Tibial artery (tissue), 4 donors: ENCODE measurements around the gene PKHD1.
A peak's percentile ranks its signal among the peaks of the same experiment; 100 is the strongest.
"Not testable (repeated sequence)": the region's sequence is repeated elsewhere in the genome, so short reads cannot be mapped to it uniquely, and the experiment has no call there.

ENCODE experiments used
- DNase-seq, 2 donors: peaks; one replicate each; pipeline ENCODE4 v3.0.0-alpha.2; 2019
- H3K27ac ChIP-seq, 2 donors: fragments of 200-600 bp; sonication (generic) in 1 of 2; 1 replicate in 1 of 2; 2 replicates in 1 of 2; pipeline ENCODE4 v1.5.1; 2018 to 2019; ENCODE audit warnings: mild to moderate bottlenecking in 1 of 2
- H3K27me3 ChIP-seq, 2 donors: fragments of 200-600 bp; sonication (generic) in 1 of 2; one replicate each; pipeline versions ENCODE4 v1.5.1 to v1.6.0; 2016 to 2019
- H3K36me3 ChIP-seq, 3 donors: fragments of 200-600 bp; sonication (generic) in 2 of 3; one replicate each; pipeline ENCODE4 v1.5.1; 2016 to 2019; ENCODE audit warnings: mild to moderate bottlenecking in 2 of 3
- H3K4me1 ChIP-seq, 4 donors: fragments of 200-600 bp; sonication (generic) in 2 of 4; 1 replicate in 3 of 4; 2 replicates in 1 of 4; pipeline ENCODE4 v1.5.1; 2016 to 2019
- H3K4me3 ChIP-seq, 2 donors: fragments of 200-600 bp; sonication (generic) in 1 of 2; 1 replicate in 1 of 2; 2 replicates in 1 of 2; pipeline ENCODE4 v1.5.1; 2018 to 2019; ENCODE audit warnings: mild to moderate bottlenecking in 2 of 2
- H3K9me3 ChIP-seq, 3 donors: fragments of 200-600 bp; sonication (generic) in 1 of 3; one replicate each; pipeline ENCODE4 v1.5.1; 2016 to 2019
- CTCF ChIP-seq, 2 experiments: fragments of 200-600 bp in 1 of 2; fragments of 450-650 bp in 1 of 2; IDR thresholded peaks; one replicate each; pipeline ENCODE4 v1.5.1; 2017 to 2019; ENCODE audit warnings: antibody characterized with exemption in 2 of 2, mild to moderate bottlenecking in 1 of 2, moderate library complexity in 1 of 2
- intact Hi-C: fragments of 100-400 bp; cut with DNase I; formaldehyde crosslinking; loops from one replicate; pipeline ENCODE4 v1.15.0; 2023; ENCODE audit warnings: low total_unique reads

PKHD1 gene

GRCh38 chr6:51960419-51960818 is 127.0 kb downstream of the PKHD1 start:
- Histone ChIP-seq H3K27ac (no peak overlapping the region), H3K4me1 (no peaks in the 10 kb centered on the region), H3K36me3 (no peaks in the 10 kb centered on the region), H3K9me3 (no peaks in the 10 kb centered on the region), H3K27me3 (no peaks in the 10 kb centered on the region), H3K4me3 (no peak overlapping the region)
- no peak for DNase-seq
- intact Hi-C loops, result no loop called here
- TF ChIP-seq CTCF (IDR thresholded peaks at IDR 0.05), result no peak

- peak; percentile 42 to 59 for TF ChIP-seq CTCF (IDR thresholded peaks at IDR 0.05)
- Histone ChIP-seq H3K27me3 (no peaks in the 10 kb centered on the region), H3K4me3 (no peak overlapping the region), H3K27ac (no peak overlapping the region), H3K9me3 (no peaks in the 10 kb centered on the region), H3K36me3 (no peaks in the 10 kb centered on the region), H3K4me1 (no peaks in the 10 kb centered on the region)
- DNase-seq, result peak; percentile 34 to 67
- intact Hi-C loops, result no loop called here
Observed at GRCh38 chr6:51959744-51960383, 127.5 kb downstream of the PKHD1 start.

GRCh38 chr6:51954681-51955080 is 132.7 kb downstream of the PKHD1 start:
- no peaks in the 10 kb centered on the region for H3K9me3 ChIP-seq
- intact Hi-C loops, result no loop called here
- DNase-seq, result no peak
- TF ChIP-seq CTCF (IDR thresholded peaks at IDR 0.05), result no peak
- H3K27ac ChIP-seq, result no peak overlapping the region
- no peaks in the 10 kb centered on the region for H3K36me3 ChIP-seq
- H3K4me3 ChIP-seq, result no peak overlapping the region
- no peaks in the 10 kb centered on the region for H3K27me3 ChIP-seq
- no peaks in the 10 kb centered on the region for H3K4me1 ChIP-seq

- Histone ChIP-seq H3K4me3 (no peak overlapping the region), H3K4me1 (no peaks in the 10 kb centered on the region), H3K27ac (no peak overlapping the region), H3K36me3 (no peaks in the 10 kb centered on the region), H3K9me3 (no peaks in the 10 kb centered on the region), H3K27me3 (no peaks in the 10 kb centered on the region)
- DNase-seq, result no peak
- intact Hi-C loops, result no loop called here
- no peak for TF ChIP-seq CTCF (IDR thresholded peaks at IDR 0.05)
Observed at GRCh38 chr6:51953246-51953645, 134.2 kb downstream of the PKHD1 start.

- H3K9me3 ChIP-seq, result no peaks in the 10 kb centered on the region
- H3K4me3 ChIP-seq, result no peak overlapping the region
- DNase-seq, result no peak
- no peak overlapping the region for H3K27ac ChIP-seq
- H3K36me3 ChIP-seq, result no peaks in the 10 kb centered on the region
- no peak for TF ChIP-seq CTCF (IDR thresholded peaks at IDR 0.05)
- intact Hi-C loops, result no loop called here
- H3K27me3 ChIP-seq, result no peaks in the 10 kb centered on the region
- no peaks in the 10 kb centered on the region for H3K4me1 ChIP-seq
Observed at GRCh38 chr6:51951924-51952323, 135.5 kb downstream of the PKHD1 start.

GRCh38 chr6:51949526-51949925 is 137.9 kb downstream of the PKHD1 start:
- no peak overlapping the region for H3K4me3 ChIP-seq
- H3K9me3 ChIP-seq, result no peaks in the 10 kb centered on the region
- TF ChIP-seq CTCF (IDR thresholded peaks at IDR 0.05), result no peak
- intact Hi-C loops, result no loop called here
- H3K27ac ChIP-seq, result no peak overlapping the region
- H3K27me3 ChIP-seq, result no peaks in the 10 kb centered on the region
- H3K36me3 ChIP-seq, result no peaks in the 10 kb centered on the region
- no peak for DNase-seq
- H3K4me1 ChIP-seq, result no peaks in the 10 kb centered on the region

- H3K27ac ChIP-seq, H3K36me3 ChIP-seq, H3K9me3 ChIP-seq, DNase-seq, H3K4me1 ChIP-seq, H3K4me3 ChIP-seq, H3K27me3 ChIP-seq, intact Hi-C loops: not testable (repeated sequence)
Observed at GRCh38 chr6:51939695-51940094, 147.7 kb downstream of the PKHD1 start.
